ENCODE results near the gene ARL16.

Gene ARL16

GRCh38 chr17:81690549-81690948, 7.0 kb upstream of the ARL16 start:
- TF ChIP-seq ZFX (IDR thresholded peaks at IDR 0.05; ENCODE audit: borderline replicate concordance) (no peak), CTCF (IDR thresholded peaks at IDR 0.05) (no peak)

GRCh38 chr17:81690066-81690465, 6.5 kb upstream of the ARL16 start:
- no peak overlapping the region for H3K27ac ChIP-seq
- TF ChIP-seq ZFX (IDR thresholded peaks at IDR 0.05; ENCODE audit: borderline replicate concordance) (no peak), CTCF (IDR thresholded peaks at IDR 0.05) (no peak)

More at GRCh38 chr17:81690549-81690948, 7.0 kb upstream of the ARL16 start:
- H3K27ac ChIP-seq = no peak overlapping the region

- TF ChIP-seq ZFX (IDR thresholded peaks at IDR 0.05; ENCODE audit: borderline replicate concordance) (no peak), CTCF (IDR thresholded peaks at IDR 0.05) (no peak)
- no peak overlapping the region for H3K27ac ChIP-seq
Measured at GRCh38 chr17:81688616-81689015, 5.0 kb upstream of the ARL16 start.

- TF ChIP-seq ZFX (IDR thresholded peaks at IDR 0.05; ENCODE audit: borderline replicate concordance) = no peak
- TF ChIP-seq CTCF (IDR thresholded peaks at IDR 0.05) = no peak
- H3K27ac ChIP-seq = no peak overlapping the region
Measured at GRCh38 chr17:81687770-81688541, 4.4 kb upstream of the ARL16 start.

GRCh38 chr17:81686614-81687013, 3.0 kb upstream of the ARL16 start:
- TF ChIP-seq CTCF (IDR thresholded peaks at IDR 0.05) = no peak
- TF ChIP-seq ZFX (IDR thresholded peaks at IDR 0.05; ENCODE audit: borderline replicate concordance) = no peak

GRCh38 chr17:81685108-81685507, 1.5 kb upstream of the ARL16 start:
- no peak for TF ChIP-seq ZFX (IDR thresholded peaks at IDR 0.05; ENCODE audit: borderline replicate concordance)
- no peak for TF ChIP-seq CTCF (IDR thresholded peaks at IDR 0.05)
- H3K27ac ChIP-seq = peak overlapping the region; percentile 72

More at GRCh38 chr17:81686614-81687013, 3.0 kb upstream of the ARL16 start:
- no peak overlapping the region for H3K27ac ChIP-seq

GRCh38 chr17:81684442-81684911, 880 bp upstream of the ARL16 start:
- H3K27ac ChIP-seq = peak overlapping the region; percentile 72
- TF ChIP-seq ZFX (IDR thresholded peaks at IDR 0.05; ENCODE audit: borderline replicate concordance) (no peak), CTCF (IDR thresholded peaks at IDR 0.05) (no peak)

All from 22Rv1 (cell line).